ENCODE measurements around the gene RIPPLY3. TPM values are rescaled to one million over a fixed set of nuclear protein-coding genes. Genes with fewer than 3 reads are reported as not detected.
"Not testable (repeated sequence)": the region's sequence is repeated elsewhere in the genome, so short reads cannot be mapped to it uniquely, and the experiment has no call there.

Gene RIPPLY3
- total RNA-seq, 2 donors from 2014 or later, result 0.21 TPM; not detected in 1

GRCh38 chr21:37028570-37028969 is 22.1 kb downstream of the RIPPLY3 start:
- no peaks in the 10 kb centered on the region for H3K4me1 ChIP-seq
- TF ChIP-seq CTCF (IDR thresholded peaks at IDR 0.05), result no peak
- H3K9me3 ChIP-seq, result no peaks in the 10 kb centered on the region
- no peak overlapping the region for H3K4me3 ChIP-seq
- H3K27ac ChIP-seq, result no peak overlapping the region
- H3K9ac ChIP-seq (ENCODE audit: low read depth in 2 of 2, low read length in 2 of 2), result no peak overlapping the region
- intact Hi-C loops (cut with DNase I), result no loop called here
- H3K27me3 ChIP-seq, result no peaks in the 10 kb centered on the region
- no peak for DNase-seq
- no peaks in the 10 kb centered on the region for H3K36me3 ChIP-seq

GRCh38 chr21:37030864-37031263 is 24.4 kb downstream of the RIPPLY3 start:
- H3K27ac ChIP-seq, result no peak overlapping the region
- no peaks in the 10 kb centered on the region for H3K9me3 ChIP-seq
- intact Hi-C loops (cut with DNase I), result no loop called here
- no peak overlapping the region for H3K4me3 ChIP-seq
- no peak for TF ChIP-seq CTCF (IDR thresholded peaks at IDR 0.05)
- H3K9ac ChIP-seq (ENCODE audit: low read depth in 2 of 2, low read length in 2 of 2), result no peak overlapping the region
- H3K27me3 ChIP-seq, result no peaks in the 10 kb centered on the region
- DNase-seq, result no peak
- H3K4me1 ChIP-seq, result no peaks in the 10 kb centered on the region
- H3K36me3 ChIP-seq, result no peaks in the 10 kb centered on the region

- no peak overlapping the region for H3K27ac ChIP-seq
- no peak for TF ChIP-seq CTCF (IDR thresholded peaks at IDR 0.05)
Measured at GRCh38 chr21:37032293-37032692, 25.8 kb downstream of the RIPPLY3 start.

GRCh38 chr21:37032877-37033471 is 26.5 kb downstream of the RIPPLY3 start:
- no peak overlapping the region for H3K27ac ChIP-seq
- intact Hi-C loops (cut with DNase I), result no loop called here

More at GRCh38 chr21:37032293-37032692, 25.8 kb downstream of the RIPPLY3 start:
- Histone ChIP-seq H3K9me3 (no peaks in the 10 kb centered on the region), H3K9ac (ENCODE audit: low read depth in 2 of 2, low read length in 2 of 2) (no peak overlapping the region), H3K4me3 (no peak overlapping the region), H3K4me1 (no peaks in the 10 kb centered on the region), H3K36me3 (no peaks in the 10 kb centered on the region), H3K27me3 (no peaks in the 10 kb centered on the region)
- no peak for DNase-seq
- intact Hi-C loops (cut with DNase I), result no loop called here

GRCh38 chr21:37034394-37034793 is 27.9 kb downstream of the RIPPLY3 start:
- H3K4me1 ChIP-seq; H3K27me3 ChIP-seq; H3K36me3 ChIP-seq; H3K4me3 ChIP-seq; H3K9me3 ChIP-seq; H3K27ac ChIP-seq; DNase-seq; intact Hi-C loops (cut with DNase I); H3K9ac ChIP-seq (ENCODE audit: low read depth in 2 of 2, low read length in 2 of 2): not testable (repeated sequence)

More at GRCh38 chr21:37032877-37033471, 26.5 kb downstream of the RIPPLY3 start:
- Histone ChIP-seq H3K9me3 (no peaks in the 10 kb centered on the region), H3K27me3 (no peaks in the 10 kb centered on the region), H3K36me3 (no peaks in the 10 kb centered on the region), H3K4me1 (no peaks in the 10 kb centered on the region), H3K9ac (ENCODE audit: low read depth in 2 of 2, low read length in 2 of 2) (no peak overlapping the region), H3K4me3 (no peak overlapping the region)
- no peak for DNase-seq
- TF ChIP-seq CTCF (IDR thresholded peaks at IDR 0.05), result no peak

- TF ChIP-seq CTCF (IDR thresholded peaks at IDR 0.05), result no peak
- Histone ChIP-seq H3K9me3 (no peaks in the 10 kb centered on the region), H3K27ac (no peak overlapping the region), H3K4me3 (no peak overlapping the region), H3K4me1 (no peaks in the 10 kb centered on the region), H3K9ac (ENCODE audit: low read depth in 2 of 2, low read length in 2 of 2) (no peak overlapping the region), H3K36me3 (no peaks in the 10 kb centered on the region), H3K27me3 (no peaks in the 10 kb centered on the region)
- DNase-seq, result no peak
- intact Hi-C loops (cut with DNase I), result no loop called here
Measured at GRCh38 chr21:37036177-37036576, 29.7 kb downstream of the RIPPLY3 start.
